Activated T-cell treated with anti-CD3 and anti-CD28 coated beads, Interleukin-2, amount 50 U/mL, for 4 hours (primary cell): ENCODE results near the gene GJA4. TPM values are rescaled to one million over a fixed set of nuclear protein-coding genes. Genes with fewer than 3 reads are reported as not detected.

Experiments used
- total RNA-seq, 3 donors: library from RNA; stranded (reverse); gene quantifications; one replicate each; pipeline ENCODE4 v1.2.1, GENCODE V29; 2021

GJA4 gene
- total RNA-seq, 3 donors from 2014 or later: 0.51 TPM; not detected in 2

Other genes with a start within 250 kb of the GJA4 start
- gene GJB5, start 38.0 kb upstream of the GJA4 start, total RNA-seq: not detected
- gene GJB4, start 33.3 kb upstream of the GJA4 start, total RNA-seq: not detected
- not detected for gene GJB3, start 11.8 kb upstream of the GJA4 start, total RNA-seq
- gene SMIM12, start 66.8 kb downstream of the GJA4 start, total RNA-seq: 10 to 100 TPM; 73.8 to 75.7 (median 73.8) TPM
- 1 to 10 TPM in 2 of 3 donors, under 1 TPM in 1; 0.98 to 1.5 (median 1.0) TPM for gene DLGAP3, start 136.7 kb downstream of the GJA4 start, total RNA-seq
- gene TMEM35B, start 192.3 kb downstream of the GJA4 start, total RNA-seq: 10 to 100 TPM; 14.9 to 17.4 (median 16.4) TPM
- 10 to 100 TPM; 18.8 to 23.7 (median 20.6) TPM for gene ZMYM6, start 238.9 kb downstream of the GJA4 start, total RNA-seq